Endodermal cell (in vitro differentiated cells): ENCODE measurements around the gene TMEM165. TPM values are rescaled to one million over a fixed set of nuclear protein-coding genes. Genes with fewer than 3 reads are reported as not detected.

Source experiments
- DNase-seq: peaks from one replicate; pipeline ENCODE4 v3.0.0-alpha.2; 2017
- H3K27ac ChIP-seq: 2 replicates; pipeline ENCODE4 v1.5.1; 2013; ENCODE audit warnings: mild to moderate bottlenecking, low read depth, low read length, moderate library complexity
- H3K27me3 ChIP-seq: 2 replicates; pipeline ENCODE4 v1.6.1; 2013; ENCODE audit warnings: mild to moderate bottlenecking, low read length, moderate library complexity; ENCODE audit not compliant: insufficient read depth, control insufficient read depth, poor library complexity, severe bottlenecking
- H3K36me3 ChIP-seq: 2 replicates; pipeline ENCODE4 v1.7.0; 2013; ENCODE audit warnings: mild to moderate bottlenecking, low read length, moderate library complexity; ENCODE audit not compliant: control insufficient read depth, insufficient read depth
- H3K4me1 ChIP-seq: one replicate; pipeline ENCODE4 v1.7.0; 2013; ENCODE audit warnings: low read length; ENCODE audit not compliant: control insufficient read depth, insufficient read depth
- H3K4me3 ChIP-seq: 2 replicates; pipeline ENCODE4 v1.5.1; 2013; ENCODE audit warnings: mild to moderate bottlenecking, low read length, moderate library complexity
- H3K9ac ChIP-seq: 2 replicates; pipeline ENCODE4 v1.6.1; 2013; ENCODE audit warnings: mild to moderate bottlenecking, low read length, moderate library complexity; ENCODE audit not compliant: poor library complexity, severe bottlenecking; ENCODE audit errors: extremely low read depth
- H3K9me3 ChIP-seq: 2 replicates; pipeline ENCODE4 v1.6.1; 2013; ENCODE audit warnings: mild to moderate bottlenecking, low read length, moderate library complexity; ENCODE audit not compliant: control insufficient read depth
- H3K27ac Mint-ChIP-seq: 2 replicates; pipeline ENCODE4 v1.8.0; 2020; ENCODE audit warnings: mixed read lengths
- H3K27me3 Mint-ChIP-seq: 2 replicates; pipeline ENCODE4 v1.8.0; 2021; ENCODE audit warnings: mild to moderate bottlenecking, mixed read lengths; ENCODE audit not compliant: insufficient read depth
- H3K36me3 Mint-ChIP-seq: 2 replicates; pipeline ENCODE4 v1.8.0; 2020; ENCODE audit warnings: low read depth, mixed read lengths
- H3K4me1 Mint-ChIP-seq: 2 replicates; pipeline ENCODE4 v1.8.0; 2020; ENCODE audit warnings: mixed read lengths
- H3K4me3 Mint-ChIP-seq: 2 replicates; pipeline ENCODE4 v1.8.0; 2020; ENCODE audit warnings: mild to moderate bottlenecking, moderate library complexity, mixed read lengths
- H3K9me3 Mint-ChIP-seq: 2 replicates; pipeline ENCODE4 v1.8.0; 2020; ENCODE audit warnings: mild to moderate bottlenecking, mixed read lengths
- WGBS, 2 experiments: methylation state at CpG; one replicate each; pipeline versions ENCODE4 v1.1.5 to v1.1.7; 2013; ENCODE audit warnings: missing lambda C conversion rate in 2 of 2, mixed read lengths in 1 of 2; ENCODE audit not compliant: insufficient coverage in 1 of 2, insufficient read length in 1 of 2; 5-methylcytosine and 5-hydroxymethylcytosine counted together
- total RNA-seq, 2 donors: library from RNA; stranded (reverse); fragmentation: NEBNext Ultra II Directional in 1 of 2; extraction: Animal tissue kit (Norgen Biotek cat#: 25700) in 1 of 2; gene quantifications; 2 replicates in 1 of 2; 3 replicates in 1 of 2; pipeline ENCODE4 v1.2.1, GENCODE V29; 2021
- TF ChIP-seq, protein P1 (sequence below): fragments of 200-600 bp; sonication (generic); conservative IDR thresholded peaks from 2 replicates; pipeline ENCODE4 v1.5.0; 2021; ENCODE audit warnings: antibody characterized with exemption, mild to moderate bottlenecking

The TMEM165 gene
- total RNA-seq, 2 donors from 2014 or later: 90.5 to 100 TPM

DNA sequence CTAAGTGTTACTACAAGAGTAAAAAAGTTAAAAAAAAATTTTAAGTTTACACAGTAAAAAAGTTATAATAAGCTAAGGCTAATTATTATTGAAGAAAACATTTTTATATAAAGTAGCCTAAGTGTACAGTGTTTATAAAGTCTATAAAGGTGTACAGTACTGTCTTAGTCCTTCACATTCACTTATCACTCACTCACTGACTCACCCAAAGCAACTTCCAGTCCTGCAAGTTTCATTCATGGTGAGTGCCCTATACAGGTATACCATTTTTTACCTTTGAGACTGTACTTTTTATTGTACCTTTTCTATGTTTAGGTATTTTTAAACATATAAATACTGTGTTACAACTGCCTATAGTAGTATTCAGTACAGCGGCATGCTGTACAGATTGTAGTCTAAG lies 74.2 kb downstream of the TMEM165 start:
- Mint-ChIP-seq H3K27ac (no peak overlapping the region), H3K9me3 (peaks cover 9% of the 10 kb centered on the region), H3K36me3 (peaks cover 44% of the 10 kb centered on the region), H3K4me1 (no peaks in the 10 kb centered on the region), H3K4me3 (no peak overlapping the region), H3K27me3 (no peaks in the 10 kb centered on the region)
- Histone ChIP-seq H3K4me1 (no peaks in the 10 kb centered on the region), H3K27me3 (no peaks in the 10 kb centered on the region), H3K36me3 (peaks cover 81% of the 10 kb centered on the region), H3K9ac (no peak overlapping the region), H3K4me3 (no peak overlapping the region), H3K27ac (no peak overlapping the region), H3K9me3 (peaks cover 12% of the 10 kb centered on the region)
- TF ChIP-seq, protein P1, sequence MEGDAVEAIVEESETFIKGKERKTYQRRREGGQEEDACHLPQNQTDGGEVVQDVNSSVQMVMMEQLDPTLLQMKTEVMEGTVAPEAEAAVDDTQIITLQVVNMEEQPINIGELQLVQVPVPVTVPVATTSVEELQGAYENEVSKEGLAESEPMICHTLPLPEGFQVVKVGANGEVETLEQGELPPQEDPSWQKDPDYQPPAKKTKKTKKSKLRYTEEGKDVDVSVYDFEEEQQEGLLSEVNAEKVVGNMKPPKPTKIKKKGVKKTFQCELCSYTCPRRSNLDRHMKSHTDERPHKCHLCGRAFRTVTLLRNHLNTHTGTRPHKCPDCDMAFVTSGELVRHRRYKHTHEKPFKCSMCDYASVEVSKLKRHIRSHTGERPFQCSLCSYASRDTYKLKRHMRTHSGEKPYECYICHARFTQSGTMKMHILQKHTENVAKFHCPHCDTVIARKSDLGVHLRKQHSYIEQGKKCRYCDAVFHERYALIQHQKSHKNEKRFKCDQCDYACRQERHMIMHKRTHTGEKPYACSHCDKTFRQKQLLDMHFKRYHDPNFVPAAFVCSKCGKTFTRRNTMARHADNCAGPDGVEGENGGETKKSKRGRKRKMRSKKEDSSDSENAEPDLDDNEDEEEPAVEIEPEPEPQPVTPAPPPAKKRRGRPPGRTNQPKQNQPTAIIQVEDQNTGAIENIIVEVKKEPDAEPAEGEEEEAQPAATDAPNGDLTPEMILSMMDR: no peak
- no peak for DNase-seq
- WGBS, 2 experiments: 86% methylated on average over 1 of the region's 1 CpG; no CpG with 5 or more reads in 1 of the 2 experiments

Other genes with a start within 250 kb of the TMEM165 start
- 10 to 100 TPM; 34.5 to 37.1 TPM for gene SRD5A3, start 49.7 kb upstream of the TMEM165 start, total RNA-seq
- gene CLOCK, start 151.0 kb downstream of the TMEM165 start, total RNA-seq: 10 to 100 TPM; 22.9 to 25.1 TPM
- gene PDCL2, start 196.3 kb downstream of the TMEM165 start, total RNA-seq: not detected
- gene NMU, start 240.3 kb downstream of the TMEM165 start, total RNA-seq: 10 to 100 TPM in 1 of 2 donors, 1 to 10 TPM in 1; 9.6 to 17.2 TPM